HG02852 (cell line): ENCODE data around the gene GTPBP6.
"Not testable (repeated sequence)": the region's sequence is repeated elsewhere in the genome, so short reads cannot be mapped to it uniquely, and the experiment has no call there.

Experiments used
- ATAC-seq: cut with Tn5 transposase; IDR thresholded peaks from one replicate; pipeline ENCODE4 v1.9.1; 2021; ENCODE audit warnings: mild to moderate bottlenecking, moderate library complexity; ENCODE audit not compliant: unreplicated experiment

The GTPBP6 gene

DNA sequence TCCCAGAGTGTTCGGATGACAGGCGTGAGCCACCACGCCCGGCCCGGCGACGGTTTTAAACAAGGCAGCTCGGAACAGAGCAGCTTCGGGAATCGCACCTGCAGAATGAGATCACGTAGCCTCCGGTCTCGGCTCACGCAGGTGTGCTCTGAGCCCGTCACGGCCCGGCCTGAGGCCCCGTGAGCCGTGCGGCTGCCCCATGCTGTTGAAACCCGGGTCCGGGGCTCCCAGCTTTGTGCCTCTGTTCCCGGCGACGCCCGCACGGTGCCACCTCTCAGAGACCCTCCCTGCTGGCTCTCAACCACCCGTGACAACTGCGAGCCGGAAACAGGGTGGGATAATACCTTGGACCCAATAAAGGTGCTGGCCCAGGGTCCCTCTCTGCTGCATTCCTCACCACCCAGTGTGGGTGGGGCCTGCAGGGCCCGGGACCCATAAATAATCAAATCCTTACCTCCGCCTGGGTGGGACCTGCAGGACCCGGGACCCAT is 50.8 kb downstream of the GTPBP6 start:
- no peak for ATAC-seq

DNA sequence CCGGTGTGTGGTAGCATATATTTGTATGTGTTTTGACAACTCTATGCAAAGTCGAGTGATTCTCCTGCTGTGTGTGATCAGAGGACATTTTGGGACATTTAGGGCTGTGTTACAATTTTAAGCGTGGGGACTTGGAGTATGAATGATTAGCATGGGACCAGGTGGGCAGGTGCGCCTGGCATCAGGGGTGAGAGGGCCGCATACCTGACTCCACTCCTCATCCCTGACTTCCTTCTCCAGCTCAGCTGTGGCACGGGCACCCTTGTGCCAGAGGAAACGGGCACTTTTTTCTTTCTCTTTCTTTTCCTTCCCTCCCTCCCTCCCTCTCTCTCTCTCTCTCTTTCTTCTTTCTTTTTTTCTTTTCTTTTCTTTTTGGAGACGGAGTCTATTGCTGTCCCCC is 53.1 kb downstream of the GTPBP6 start:
- no peak for ATAC-seq

DNA sequence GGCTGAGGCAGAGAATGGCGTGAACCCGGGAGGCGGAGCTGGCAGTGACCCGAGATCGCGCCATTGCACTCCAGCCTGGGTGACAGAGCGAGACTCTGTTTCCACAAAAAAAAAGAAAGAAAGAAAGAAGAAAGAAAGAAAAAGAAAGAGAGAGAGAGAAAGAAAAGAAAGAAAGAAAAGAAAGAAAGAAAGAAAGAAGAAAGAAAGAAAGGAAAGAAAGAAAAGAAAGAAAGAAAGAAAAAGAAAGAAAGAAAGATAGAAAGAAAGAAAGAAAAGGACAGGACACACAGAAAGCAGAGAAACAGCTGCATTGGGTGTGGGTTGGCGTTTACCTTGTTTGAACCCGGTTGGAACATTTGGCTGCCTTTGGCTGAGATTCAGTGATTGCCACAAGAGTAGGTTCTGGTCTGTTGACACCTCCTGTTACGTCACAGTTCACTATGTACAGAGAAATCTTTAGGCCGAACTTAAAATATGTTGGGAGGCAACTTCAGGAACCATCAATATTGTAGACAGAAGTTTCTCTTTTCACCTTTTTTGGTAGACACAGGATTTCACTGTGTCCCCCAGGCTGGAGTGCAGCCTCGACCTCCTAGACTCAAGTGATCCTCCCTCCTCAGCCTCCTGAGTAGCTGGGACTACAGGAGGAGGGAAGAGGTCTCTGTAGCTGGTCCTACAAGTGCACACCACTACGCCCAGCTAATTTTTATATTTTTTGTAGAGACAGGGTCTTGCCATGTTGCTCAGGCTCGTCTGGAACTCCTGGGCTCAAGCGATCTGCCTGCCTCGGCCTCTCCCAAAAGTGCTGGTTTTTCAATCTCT is 53.8 kb downstream of the GTPBP6 start:
- ATAC-seq = no peak

DNA sequence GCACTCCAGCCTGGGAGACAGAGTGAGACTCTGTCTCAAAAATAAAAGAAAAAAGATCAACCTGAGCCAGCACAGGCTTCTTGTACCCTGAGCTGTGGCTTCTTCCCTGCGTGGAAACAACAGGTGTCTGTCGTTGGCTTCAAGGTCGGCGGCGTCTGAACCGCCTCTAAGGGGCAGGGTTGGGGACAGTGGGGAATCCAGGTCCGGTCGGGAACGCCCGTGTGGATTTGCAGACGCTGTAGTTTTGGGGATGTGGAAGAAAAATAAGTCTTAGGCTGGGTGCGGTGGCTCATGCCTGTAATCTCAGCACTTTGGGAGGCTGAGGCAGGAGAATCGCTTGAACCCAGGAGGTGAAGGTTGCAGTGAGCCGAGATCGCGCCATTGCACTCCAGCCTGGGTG is 54.6 kb downstream of the GTPBP6 start:
- not testable (repeated sequence) for ATAC-seq

DNA sequence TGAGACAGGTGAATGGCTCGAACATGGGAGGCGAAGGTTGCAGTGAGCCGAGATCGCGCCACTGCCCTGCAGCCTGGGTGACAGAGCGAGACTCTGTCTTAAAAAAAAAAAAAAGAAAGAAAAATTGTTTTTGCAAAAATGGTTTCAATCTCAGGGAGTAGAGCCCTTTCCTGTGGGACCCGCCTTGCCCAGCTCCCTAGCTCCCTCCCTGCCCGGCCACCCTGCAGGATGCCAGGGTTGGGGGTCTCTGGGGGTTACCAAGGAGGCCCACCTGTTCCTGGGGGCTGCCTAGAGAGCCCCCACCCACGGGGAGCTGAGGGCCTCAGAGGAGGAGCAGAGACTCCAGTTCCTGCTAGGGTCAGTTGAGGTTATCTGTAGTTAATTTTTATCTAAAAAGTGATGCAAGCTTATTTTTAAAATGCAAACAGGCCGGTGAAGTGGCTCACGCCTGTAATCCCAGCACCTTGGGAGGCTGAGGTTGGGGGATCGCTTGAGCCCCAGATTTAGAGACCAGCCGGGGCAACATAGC is 56.2 kb downstream of the GTPBP6 start:
- ATAC-seq = no peak

DNA sequence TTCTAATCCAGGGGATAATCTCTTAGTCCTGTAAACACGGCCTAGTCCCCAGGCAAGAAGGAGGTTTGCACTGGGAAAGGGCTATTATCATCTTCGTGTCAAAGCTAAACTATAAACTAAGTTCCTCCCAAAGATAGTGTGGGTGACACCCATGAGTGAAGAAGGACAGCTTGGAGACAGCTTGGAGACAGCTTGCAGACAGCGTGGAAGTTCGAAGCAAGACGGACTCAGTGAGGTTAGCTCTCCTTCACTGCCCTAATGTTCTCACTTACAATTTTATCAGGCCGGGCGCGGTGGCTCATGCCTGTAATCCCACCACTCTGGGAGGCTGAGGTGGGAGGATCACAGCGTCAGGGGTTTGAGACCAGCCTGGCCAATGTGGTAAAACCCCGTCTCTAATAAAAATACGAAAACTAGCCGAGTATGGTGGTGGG is 56.7 kb downstream of the GTPBP6 start:
- ATAC-seq = no peak

DNA sequence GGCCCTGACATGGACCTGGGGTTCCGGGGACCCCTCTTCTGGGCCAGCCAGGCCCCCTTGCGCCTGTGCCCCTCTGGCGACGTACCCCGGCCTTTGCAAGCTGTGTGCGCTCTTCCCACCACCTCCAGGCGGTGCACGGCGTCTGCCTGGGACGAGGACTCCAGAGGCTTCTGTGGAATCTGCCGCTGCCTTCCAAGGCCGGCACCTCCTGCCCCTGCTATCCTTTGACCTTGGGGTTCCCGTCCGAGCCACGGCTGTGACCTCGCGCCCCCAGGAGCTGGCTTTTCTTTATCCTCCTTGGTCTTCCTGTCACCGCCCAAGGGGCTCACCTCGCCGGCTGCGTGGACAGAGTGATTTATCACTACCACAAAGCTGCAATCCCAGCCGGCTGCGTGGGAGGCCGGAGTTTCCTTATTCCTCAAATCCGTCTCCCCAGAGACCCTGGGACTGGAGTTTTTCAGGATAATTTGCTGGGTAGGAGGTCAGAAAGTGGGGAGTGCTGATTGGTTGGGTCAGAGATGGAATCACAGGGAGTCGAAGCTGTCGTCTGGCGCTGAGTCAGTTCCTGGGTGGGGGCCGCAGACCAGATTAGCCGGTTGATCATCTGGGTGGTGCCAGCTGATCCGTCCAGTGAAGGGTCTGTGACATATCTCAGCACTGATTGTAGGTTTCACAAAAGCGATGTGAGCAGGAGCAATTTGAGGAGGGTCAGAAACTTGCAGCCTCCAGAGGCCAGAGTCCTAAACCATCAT is 57.3 kb downstream of the GTPBP6 start:
- no peak for ATAC-seq

DNA sequence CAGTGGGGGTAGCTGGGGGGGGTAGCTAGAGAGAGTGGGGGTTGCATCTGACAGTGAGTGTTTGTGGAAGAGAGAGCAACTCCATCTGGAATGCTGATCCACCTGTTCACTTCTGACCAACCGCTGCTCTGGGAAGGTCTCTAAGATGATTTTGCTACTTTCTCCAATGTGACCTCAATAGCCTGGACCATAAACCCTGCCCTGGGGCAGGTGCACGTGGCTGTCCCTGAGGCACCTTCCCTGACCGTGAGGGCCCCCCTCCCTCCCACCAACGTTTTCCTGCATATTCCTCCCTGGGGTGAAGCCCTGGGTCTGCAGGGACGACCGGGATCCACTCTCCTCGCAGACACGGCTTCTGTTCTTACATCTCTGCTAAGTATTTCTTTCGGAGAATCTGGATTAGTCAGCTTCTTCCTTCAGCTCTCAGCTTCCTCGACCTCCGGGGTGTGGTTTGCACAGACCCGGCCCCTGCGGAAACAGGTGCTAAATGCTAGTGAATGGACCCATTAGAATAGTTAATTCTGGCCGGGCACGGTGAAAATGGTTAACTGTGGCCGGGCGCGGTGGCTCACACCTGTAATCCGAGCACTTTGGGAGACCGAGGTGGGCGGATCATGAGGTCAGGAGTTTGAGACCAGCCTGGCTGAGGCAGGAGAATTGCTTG is 58.8 kb downstream of the GTPBP6 start:
- ATAC-seq = no peak

DNA sequence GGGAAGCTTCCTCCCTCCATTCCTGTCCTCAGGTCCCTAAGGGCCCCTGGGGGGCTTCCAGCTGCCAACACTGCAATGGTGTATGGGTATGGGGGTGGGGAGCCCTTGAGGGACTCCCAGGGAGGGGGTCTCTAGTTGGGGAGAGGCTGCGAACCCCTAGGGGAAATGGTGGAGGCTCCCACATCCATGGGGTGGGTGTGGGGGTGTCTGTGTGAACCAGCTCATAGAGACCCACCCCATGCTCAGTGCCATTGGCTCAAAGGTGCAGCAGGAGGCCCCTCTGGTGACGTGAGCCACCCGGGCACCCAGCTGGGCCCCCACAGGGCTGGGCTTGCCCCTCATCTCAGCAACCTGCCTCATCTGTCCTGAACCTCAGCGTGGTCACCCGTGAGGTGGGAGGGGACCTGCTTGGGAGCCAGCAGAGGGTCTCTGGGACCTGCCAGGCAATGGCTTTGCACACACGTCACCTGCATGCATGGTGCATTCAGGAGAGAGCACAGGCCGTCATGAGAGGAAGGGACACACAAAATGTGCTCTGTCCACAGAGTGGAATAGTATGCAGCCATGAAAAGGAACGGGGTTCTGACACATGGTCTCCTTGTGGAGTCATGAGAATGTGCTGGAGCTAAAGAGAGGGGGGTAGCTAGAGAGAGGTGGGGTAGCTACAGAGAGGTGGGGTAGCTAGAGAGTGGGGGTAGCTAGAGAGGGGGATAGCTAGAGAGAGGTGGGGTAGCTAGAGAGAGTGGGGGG is 60.1 kb downstream of the GTPBP6 start:
- no peak for ATAC-seq

DNA sequence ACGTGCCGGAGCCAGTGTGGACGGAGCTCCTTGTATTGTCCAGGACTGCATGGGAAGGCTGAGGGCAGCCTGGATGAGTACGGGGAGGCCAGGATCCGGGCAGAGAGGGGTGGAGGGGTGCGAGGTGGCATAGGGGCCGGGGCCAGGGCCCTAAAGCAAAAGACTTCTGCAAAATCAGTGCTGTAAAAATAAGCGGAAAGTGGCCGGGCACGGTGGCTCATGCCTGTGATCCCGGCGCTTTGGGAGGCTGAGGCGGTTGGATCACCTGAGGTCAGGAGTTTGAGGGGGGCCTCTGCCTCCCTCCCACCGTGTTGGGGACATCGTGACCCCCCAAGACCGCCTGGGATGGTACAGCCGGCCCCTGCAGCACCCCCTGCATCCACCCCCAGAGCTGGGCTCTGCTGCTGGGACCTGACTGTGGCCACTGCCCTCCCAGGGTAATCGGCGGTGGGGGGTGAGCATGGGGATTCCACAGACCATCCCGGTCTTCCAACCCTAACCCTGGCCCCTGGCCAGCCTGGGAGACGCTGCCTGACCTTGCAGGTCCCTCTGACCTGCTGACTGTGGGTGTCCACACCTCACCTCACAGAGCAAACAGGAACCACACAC is 60.8 kb downstream of the GTPBP6 start:
- no peak for ATAC-seq

DNA sequence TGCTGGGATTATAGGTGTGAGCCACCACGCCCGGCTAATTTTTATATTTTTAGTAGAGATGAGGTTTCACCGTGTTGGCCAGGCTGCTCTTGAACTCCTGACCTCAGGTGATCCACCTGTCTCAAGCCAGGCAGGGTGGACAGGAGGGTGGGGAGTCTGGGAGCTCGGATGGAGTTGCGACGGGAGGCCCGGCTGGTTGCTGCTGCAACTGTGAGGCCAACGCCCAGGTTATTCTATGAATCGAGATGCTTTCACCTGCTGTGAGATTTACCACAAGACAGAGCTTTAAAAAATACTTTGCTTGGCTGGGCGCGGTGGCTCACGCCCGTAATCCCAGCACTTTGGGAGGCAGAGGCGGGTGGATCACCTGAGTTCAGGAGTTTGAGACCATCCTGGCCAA is 61.5 kb downstream of the GTPBP6 start:
- ATAC-seq = not testable (repeated sequence)

DNA sequence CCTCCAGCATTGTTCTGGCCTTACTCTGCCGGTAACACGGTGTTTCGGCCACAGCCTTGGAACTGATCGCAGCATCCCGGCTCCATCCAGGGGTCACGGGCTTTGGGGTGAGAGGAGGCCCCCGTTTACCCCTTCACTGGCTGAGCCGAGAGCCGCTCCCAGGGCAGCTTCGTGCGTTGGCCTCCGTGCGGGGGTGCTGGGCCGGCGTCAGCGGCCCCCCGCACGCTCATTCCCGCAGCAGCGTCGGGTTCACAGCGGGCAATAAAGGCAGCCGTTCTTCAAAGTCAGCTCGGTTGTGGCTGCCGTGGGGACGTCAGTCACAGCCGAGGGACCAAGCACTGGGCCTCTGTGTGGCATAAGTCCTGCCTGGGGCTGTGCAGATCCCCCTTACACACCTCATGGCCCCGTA is 62.7 kb downstream of the GTPBP6 start:
- no peak for ATAC-seq
